Astrocyte (in vitro differentiated cells and primary cell): ENCODE measurements around the gene UBAC1.

ENCODE experiments used
- EZH2 ChIP-seq: IDR thresholded peaks from 2 replicates; pipeline ENCODE4 v1.6.1; 2012; ENCODE audit warnings: mild to moderate bottlenecking, low read length, inconsistent platforms; ENCODE audit not compliant: insufficient read depth
- TF ChIP-seq, protein P1 (sequence below): IDR thresholded peaks from 2 replicates; pipeline ENCODE4 v1.5.1; 2011; ENCODE audit warnings: low read depth, mild to moderate bottlenecking, inconsistent platforms, low read length, moderate library complexity; ENCODE audit not compliant: insufficient read depth

DNA sequence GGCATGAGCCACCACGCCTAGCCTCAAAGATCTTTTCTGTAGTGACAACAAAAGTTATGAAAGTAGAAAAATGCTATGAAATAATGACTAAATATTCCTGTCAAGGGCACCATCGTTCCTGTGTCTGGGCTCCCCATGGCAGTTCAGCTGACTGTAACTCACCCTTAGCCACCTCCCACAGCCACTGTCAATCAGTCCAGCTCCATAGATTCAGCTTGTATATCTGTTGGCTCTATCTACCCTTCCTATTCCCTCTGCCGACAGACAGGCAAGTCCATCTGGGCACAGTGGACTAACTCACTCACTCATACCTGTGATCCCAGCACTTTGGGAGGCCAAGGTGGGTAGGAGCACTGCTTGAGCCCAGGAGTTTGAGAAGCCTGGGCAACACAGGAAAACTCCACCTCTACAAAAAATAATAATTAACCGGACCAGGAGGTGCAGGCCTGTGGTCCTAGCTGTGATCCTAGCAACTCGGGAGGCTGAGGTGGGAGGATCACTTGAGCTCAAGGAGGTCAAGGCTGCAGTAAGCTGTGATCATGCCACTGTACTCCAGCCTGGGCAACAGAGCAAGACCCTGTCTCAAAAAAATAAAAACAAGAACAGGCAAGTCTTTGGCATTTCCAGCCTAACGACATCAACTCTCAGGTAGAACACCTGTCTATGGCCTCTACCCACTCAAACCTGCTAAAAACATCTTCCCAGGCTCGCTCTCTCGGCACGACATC, 60.0 kb downstream of the UBAC1 start:
- TF ChIP-seq, protein P1, sequence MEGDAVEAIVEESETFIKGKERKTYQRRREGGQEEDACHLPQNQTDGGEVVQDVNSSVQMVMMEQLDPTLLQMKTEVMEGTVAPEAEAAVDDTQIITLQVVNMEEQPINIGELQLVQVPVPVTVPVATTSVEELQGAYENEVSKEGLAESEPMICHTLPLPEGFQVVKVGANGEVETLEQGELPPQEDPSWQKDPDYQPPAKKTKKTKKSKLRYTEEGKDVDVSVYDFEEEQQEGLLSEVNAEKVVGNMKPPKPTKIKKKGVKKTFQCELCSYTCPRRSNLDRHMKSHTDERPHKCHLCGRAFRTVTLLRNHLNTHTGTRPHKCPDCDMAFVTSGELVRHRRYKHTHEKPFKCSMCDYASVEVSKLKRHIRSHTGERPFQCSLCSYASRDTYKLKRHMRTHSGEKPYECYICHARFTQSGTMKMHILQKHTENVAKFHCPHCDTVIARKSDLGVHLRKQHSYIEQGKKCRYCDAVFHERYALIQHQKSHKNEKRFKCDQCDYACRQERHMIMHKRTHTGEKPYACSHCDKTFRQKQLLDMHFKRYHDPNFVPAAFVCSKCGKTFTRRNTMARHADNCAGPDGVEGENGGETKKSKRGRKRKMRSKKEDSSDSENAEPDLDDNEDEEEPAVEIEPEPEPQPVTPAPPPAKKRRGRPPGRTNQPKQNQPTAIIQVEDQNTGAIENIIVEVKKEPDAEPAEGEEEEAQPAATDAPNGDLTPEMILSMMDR = no peak
- no peak for TF ChIP-seq EZH2
